CD14-positive monocyte (primary cell): Measurements from ENCODE around the gene EXOC4. TPM values are rescaled to one million over a fixed set of nuclear protein-coding genes. Genes with fewer than 3 reads are reported as not detected.

Experiments
- DNase-seq, 3 donors: peaks; one replicate each; pipeline ENCODE4 v3.0.0-alpha.2; 2011 to 2022
- H2AFZ ChIP-seq: 2 replicates; pipeline ENCODE4 v1.6.0; 2012; ENCODE audit warnings: mild to moderate bottlenecking, low read depth, low read length, inconsistent platforms; ENCODE audit not compliant: insufficient read depth, poor library complexity, severe bottlenecking
- H3K27ac ChIP-seq, 2 donors: 1 replicate in 1 of 2; 2 replicates in 1 of 2; pipeline ENCODE4 v1.5.1; 2012 to 2013; ENCODE audit warnings: low read length in 2 of 2, control low read depth in 1 of 2, inconsistent platforms in 1 of 2, low read depth in 1 of 2, mild to moderate bottlenecking in 1 of 2
- H3K27me3 ChIP-seq, 2 donors: one replicate each; pipeline versions ENCODE4 v1.6.0 to v1.6.1; 2011 to 2013; ENCODE audit warnings: low read length in 2 of 2; ENCODE audit not compliant: control insufficient read depth in 2 of 2, insufficient read depth in 2 of 2
- H3K36me3 ChIP-seq, 2 donors: replicated peaks in 1 of 2; 1 replicate in 1 of 2; 2 replicates in 1 of 2; pipeline versions ENCODE4 v1.5.1 to v1.6.1; 2012 to 2013; ENCODE audit warnings: low read length in 2 of 2, control low read depth in 1 of 2, inconsistent platforms in 1 of 2, mild to moderate bottlenecking in 1 of 2; ENCODE audit not compliant: insufficient read depth in 2 of 2, control insufficient read depth in 1 of 2
- H3K4me1 ChIP-seq, 2 donors: 1 replicate in 1 of 2; 2 replicates in 1 of 2; pipeline versions ENCODE4 v1.5.1 to v1.6.1; 2012 to 2013; ENCODE audit warnings: low read length in 2 of 2, control low read depth in 1 of 2, inconsistent platforms in 1 of 2, mild to moderate bottlenecking in 1 of 2, moderate library complexity in 1 of 2; ENCODE audit not compliant: insufficient read depth in 2 of 2, control insufficient read depth in 1 of 2
- H3K4me2 ChIP-seq: replicated peaks from 2 replicates; pipeline ENCODE3; 2012; ENCODE audit warnings: low read length, moderate library complexity, mild to moderate bottlenecking; ENCODE audit not compliant: poor library complexity, severe bottlenecking; ENCODE audit errors: extremely low read depth
- H3K4me3 ChIP-seq, 3 experiments: fragments of 200-600 bp in 1 of 3; sonication (generic) in 1 of 3; replicated peaks in 1 of 3; 1 replicate in 2 of 3; 2 replicates in 1 of 3; pipeline ENCODE4 v1.5.1; 2011 to 2013; ENCODE audit warnings: low read length in 3 of 3, mild to moderate bottlenecking in 3 of 3, control low read depth in 2 of 3, low read depth in 2 of 3, inconsistent platforms in 1 of 3, moderate library complexity in 1 of 3
- H3K79me2 ChIP-seq: 2 replicates; pipeline ENCODE4 v1.6.0; 2012; ENCODE audit warnings: mild to moderate bottlenecking, control low read depth, inconsistent platforms, low read length, moderate library complexity; ENCODE audit not compliant: insufficient read depth
- H3K9ac ChIP-seq: 2 replicates; pipeline ENCODE4 v1.6.0; 2017; ENCODE audit warnings: low read length, mild to moderate bottlenecking; ENCODE audit not compliant: insufficient read depth, poor library complexity, severe bottlenecking
- H3K9me3 ChIP-seq, 2 donors: replicated peaks in 1 of 2; 1 replicate in 1 of 2; 2 replicates in 1 of 2; pipeline versions ENCODE4 v1.5.1 to v1.6.1; 2012 to 2013; ENCODE audit warnings: low read length in 2 of 2, control low read depth in 1 of 2; ENCODE audit not compliant: control insufficient read depth in 1 of 2, insufficient read depth in 1 of 2
- H4K20me1 ChIP-seq: 2 replicates; pipeline ENCODE4 v1.6.0; 2012; ENCODE audit warnings: mild to moderate bottlenecking, low read length, control low read depth, moderate library complexity; ENCODE audit not compliant: insufficient read depth
- H3K27ac Mint-ChIP-seq, 7 donors: one replicate each; pipeline ENCODE4 v1.8.0; 2020; ENCODE audit warnings: mild to moderate bottlenecking in 7 of 7, mixed read lengths in 7 of 7, moderate library complexity in 6 of 7, inconsistent platforms in 2 of 7
- H3K27me3 Mint-ChIP-seq, 3 donors: one replicate each; pipeline ENCODE4 v1.8.0; 2021 to 2022; ENCODE audit warnings: low read depth in 3 of 3, mild to moderate bottlenecking in 3 of 3, mixed read lengths in 3 of 3, moderate library complexity in 3 of 3, inconsistent platforms in 1 of 3
- H3K36me3 Mint-ChIP-seq, 2 donors: one replicate each; pipeline ENCODE4 v1.8.0; 2020; ENCODE audit warnings: mixed read lengths in 2 of 2, inconsistent platforms in 1 of 2, mild to moderate bottlenecking in 1 of 2
- H3K4me1 Mint-ChIP-seq: one replicate; pipeline ENCODE4 v1.8.0; 2020; ENCODE audit warnings: mild to moderate bottlenecking, mixed read lengths
- H3K4me3 Mint-ChIP-seq, 2 donors: one replicate each; pipeline ENCODE4 v1.8.0; 2020; ENCODE audit warnings: mild to moderate bottlenecking in 2 of 2, mixed read lengths in 2 of 2, moderate library complexity in 1 of 2
- H3K9me3 Mint-ChIP-seq, 7 donors: one replicate each; pipeline ENCODE4 v1.8.0; 2020 to 2022; ENCODE audit warnings: mixed read lengths in 7 of 7, mild to moderate bottlenecking in 6 of 7, moderate library complexity in 6 of 7, inconsistent platforms in 2 of 7
- WGBS: methylation state at CpG from one replicate; pipeline ENCODE4 v1.1.5; 2013; ENCODE audit warnings: missing lambda C conversion rate; ENCODE audit not compliant: insufficient coverage; 5-methylcytosine and 5-hydroxymethylcytosine counted together
- intact Hi-C, 2 donors: fragments of 100-400 bp; cut with micrococcal nuclease; formaldehyde crosslinking; loops; one replicate each; pipeline versions ENCODE4 v1.15.0 to v1.15.1; 2023
- polyA plus RNA-seq, 3 donors: library from polyadenylated mRNA; depleted of rRNA in 1 of 3; unstranded in 2 of 3; stranded (reverse) in 1 of 3; fragments of 300-500 nt in 2 of 3; fragments of >200 nt in 1 of 3; fragmentation: Illumina TruSeq in 2 of 3; gene quantifications; 1 replicate in 2 of 3; 2 replicates in 1 of 3; pipeline ENCODE4 v1.2.3, GENCODE V29; 2012 to 2021
- TF ChIP-seq, protein P1 (sequence below): fragments of 200-600 bp; IDR thresholded peaks from one replicate; pipeline ENCODE4 v1.8.0; 2022; ENCODE audit warnings: antibody characterized with exemption, mild to moderate bottlenecking

EXOC4 gene
- polyA plus RNA-seq, 3 donors: 20.6 to 22.3 (median 22.3) TPM

DNA sequence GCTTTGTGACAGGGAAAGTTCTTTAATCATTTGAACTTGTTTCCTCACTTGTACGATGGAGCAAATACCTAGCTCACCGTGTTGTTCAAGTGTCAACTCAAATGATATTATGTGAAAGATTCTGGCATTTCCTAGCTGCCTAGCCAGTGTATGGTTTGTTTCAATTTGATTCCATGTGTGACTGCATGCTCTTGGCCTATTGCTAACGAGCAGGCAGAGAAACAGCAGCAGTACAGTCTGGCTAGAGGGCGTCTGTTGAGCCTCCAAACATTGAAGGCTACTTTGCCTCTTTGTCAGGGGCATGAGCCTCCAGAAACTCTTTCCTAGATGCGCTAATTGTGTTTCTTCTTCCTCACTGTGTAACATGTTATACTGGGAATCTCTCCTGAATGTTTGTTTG lies 417.4 kb downstream of the EXOC4 start:
- no peaks in the 10 kb centered on the region for H3K4me1 Mint-ChIP-seq
- Histone ChIP-seq H3K27me3 (no peaks in the 10 kb centered on the region), H3K9ac (no peak overlapping the region), H3K36me3 (no peaks in the 10 kb centered on the region), H3K79me2 (no peaks in the 10 kb centered on the region), H3K4me2 (no peak overlapping the region), H2AFZ (no peak overlapping the region), H3K4me1 (no peaks in the 10 kb centered on the region), H3K4me3 (no peak overlapping the region), H3K9me3 (no peaks in the 10 kb centered on the region), H3K27ac (no peak overlapping the region), H4K20me1 (no peaks in the 10 kb centered on the region)
- intact Hi-C loops: no loop called here
- whole genome bisulfite sequencing: 100% methylated on average over 4 of the region's 5 CpGs
- H3K27me3 Mint-ChIP-seq: no peaks in the 10 kb centered on the region
- no peak for DNase-seq
- H3K27ac Mint-ChIP-seq: no peak overlapping the region
- peaks cover 5 to 9% of the 10 kb centered on the region in 2 donors for H3K36me3 Mint-ChIP-seq
- TF ChIP-seq, protein P1, sequence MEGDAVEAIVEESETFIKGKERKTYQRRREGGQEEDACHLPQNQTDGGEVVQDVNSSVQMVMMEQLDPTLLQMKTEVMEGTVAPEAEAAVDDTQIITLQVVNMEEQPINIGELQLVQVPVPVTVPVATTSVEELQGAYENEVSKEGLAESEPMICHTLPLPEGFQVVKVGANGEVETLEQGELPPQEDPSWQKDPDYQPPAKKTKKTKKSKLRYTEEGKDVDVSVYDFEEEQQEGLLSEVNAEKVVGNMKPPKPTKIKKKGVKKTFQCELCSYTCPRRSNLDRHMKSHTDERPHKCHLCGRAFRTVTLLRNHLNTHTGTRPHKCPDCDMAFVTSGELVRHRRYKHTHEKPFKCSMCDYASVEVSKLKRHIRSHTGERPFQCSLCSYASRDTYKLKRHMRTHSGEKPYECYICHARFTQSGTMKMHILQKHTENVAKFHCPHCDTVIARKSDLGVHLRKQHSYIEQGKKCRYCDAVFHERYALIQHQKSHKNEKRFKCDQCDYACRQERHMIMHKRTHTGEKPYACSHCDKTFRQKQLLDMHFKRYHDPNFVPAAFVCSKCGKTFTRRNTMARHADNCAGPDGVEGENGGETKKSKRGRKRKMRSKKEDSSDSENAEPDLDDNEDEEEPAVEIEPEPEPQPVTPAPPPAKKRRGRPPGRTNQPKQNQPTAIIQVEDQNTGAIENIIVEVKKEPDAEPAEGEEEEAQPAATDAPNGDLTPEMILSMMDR: no peak
- H3K4me3 Mint-ChIP-seq: no peak overlapping the region
- H3K9me3 Mint-ChIP-seq: peaks cover 0 to 3% (median 0%) of the 10 kb centered on the region in 7 donors

DNA sequence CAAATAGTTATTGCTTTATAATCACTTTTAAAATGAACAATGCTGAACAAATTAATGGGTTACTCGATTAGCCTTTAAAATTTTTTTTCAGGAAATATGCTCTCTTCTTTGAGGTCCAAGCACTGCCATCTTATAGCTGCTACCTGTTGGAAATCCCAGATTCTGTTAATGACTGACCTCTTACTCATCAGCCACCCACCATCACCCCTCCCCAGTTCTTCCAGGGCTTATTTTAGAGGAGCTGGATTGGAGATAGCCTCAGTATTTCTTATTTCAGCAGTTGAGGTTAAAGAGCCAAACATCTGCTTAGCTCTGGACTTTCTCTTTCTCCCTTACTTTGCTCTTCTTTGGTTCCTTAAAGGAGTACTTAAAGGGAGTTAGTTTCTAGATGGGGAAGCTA lies 420.0 kb downstream of the EXOC4 start:
- H3K36me3 ChIP-seq: no peaks in the 10 kb centered on the region
- H3K4me1 Mint-ChIP-seq: peaks cover 2% of the 10 kb centered on the region
- no peak overlapping the region for H3K9ac ChIP-seq
- TF ChIP-seq, protein P1: no peak
- H2AFZ ChIP-seq: no peak overlapping the region
- H3K36me3 Mint-ChIP-seq: peaks cover 3 to 9% of the 10 kb centered on the region in 2 donors
- H3K4me1 ChIP-seq: no peaks in the 10 kb centered on the region
- H3K27me3 Mint-ChIP-seq: no peaks in the 10 kb centered on the region
- no peak overlapping the region for H3K4me3 Mint-ChIP-seq
- no peaks in the 10 kb centered on the region for H3K27me3 ChIP-seq
- DNase-seq: no peak
- WGBS: no CpG with 5 or more reads among the region's 1 CpG
- no peak overlapping the region for H3K4me2 ChIP-seq
- H3K27ac Mint-ChIP-seq: peak overlapping the region in 1 of 7 donors; percentile 1
- no peaks in the 10 kb centered on the region for H3K79me2 ChIP-seq
- intact Hi-C loops: no loop called here
- peaks cover 0 to 3% (median 0%) of the 10 kb centered on the region in 7 donors for H3K9me3 Mint-ChIP-seq
- H3K4me3 ChIP-seq: no peak overlapping the region
- no peaks in the 10 kb centered on the region for H4K20me1 ChIP-seq
- H3K9me3 ChIP-seq: no peaks in the 10 kb centered on the region
- no peak overlapping the region for H3K27ac ChIP-seq
